NCI-H128 (cell line): ENCODE data around the gene KRTCAP2.

Source experiments
- DNase-seq: peaks from one replicate; lab custom pipeline; 2025; ENCODE audit not compliant: unreplicated experiment; lab: John Stamatoyannopoulos, UW

The KRTCAP2 gene

GRCh38 chr1:155184835-155185782 lies 12.0 kb upstream of the KRTCAP2 start:
- no peak for DNase-seq

- no peak for DNase-seq
These were observed 11.3 kb upstream of the KRTCAP2 start for GRCh38 chr1:155184351-155184811.

GRCh38 chr1:155183775-155184221 lies 10.7 kb upstream of the KRTCAP2 start:
- DNase-seq, result no peak

- no peak for DNase-seq
These were observed 9.0 kb upstream of the KRTCAP2 start for GRCh38 chr1:155182052-155182550.

GRCh38 chr1:155181371-155182051 lies 8.4 kb upstream of the KRTCAP2 start:
- no peak for DNase-seq

GRCh38 chr1:155179112-155180031 lies 6.3 kb upstream of the KRTCAP2 start:
- DNase-seq, result no peak

- no peak for DNase-seq
These were observed 5.5 kb upstream of the KRTCAP2 start for GRCh38 chr1:155178441-155179111.

GRCh38 chr1:155177918-155178281 lies 4.8 kb upstream of the KRTCAP2 start:
- DNase-seq, result no peak

GRCh38 chr1:155177192-155177917 lies 4.3 kb upstream of the KRTCAP2 start:
- no peak for DNase-seq

GRCh38 chr1:155176544-155177071 lies 3.5 kb upstream of the KRTCAP2 start:
- DNase-seq, result peak; percentile 63

GRCh38 chr1:155175927-155176371 lies 2.8 kb upstream of the KRTCAP2 start:
- no peak for DNase-seq

- DNase-seq, result no peak
These were observed 2.3 kb upstream of the KRTCAP2 start for GRCh38 chr1:155175281-155175926.

GRCh38 chr1:155174324-155175280 lies 1.5 kb upstream of the KRTCAP2 start:
- DNase-seq, result peak; percentile 75

GRCh38 chr1:155173478-155174323 lies 597 bp upstream of the KRTCAP2 start, which contains the start of gene TRIM46:
Gene TRIM46 (plus strand): TSS chr1:155173849. CDS start chr1:155173967, 118 bp downstream.
- peak; percentile 61 for DNase-seq

- no peak for DNase-seq
These were observed 1.0 kb downstream of the KRTCAP2 start for GRCh38 chr1:155171836-155172731.

GRCh38 chr1:155170806-155171205 lies 2.3 kb downstream of the KRTCAP2 start:
- no peak for DNase-seq
